Left renal cortex interstitium (tissue), 4 donors: ENCODE results near the gene ABCA13. TPM values are rescaled to one million over a fixed set of nuclear protein-coding genes. Genes with fewer than 3 reads are reported as not detected.
"Not testable (repeated sequence)": the region's sequence is repeated elsewhere in the genome, so short reads cannot be mapped to it uniquely, and the experiment has no call there.

Experiments
- DNase-seq, 4 donors: peaks; one replicate each; pipeline ENCODE4 v3.0.0-alpha.2; 2013; ENCODE audit warnings: low read depth in 4 of 4, low spot score in 2 of 4, missing footprints in 1 of 4
- polyA plus RNA-seq, 4 donors: library from polyadenylated mRNA; unstranded; fragments of 120-200 nt; gene quantifications; one replicate each; pipeline ENCODE4 v1.2.1, GENCODE V29; 2013; ENCODE audit not compliant: insufficient read length in 4 of 4

The ABCA13 gene
- polyA plus RNA-seq = 1 to 10 TPM in 2 of 4 donors, under 1 TPM in 2; 0.57 to 1.0 (median 0.89) TPM

GRCh38 chr7:48171202-48171601 is at the start of gene ABCA13:
Gene ABCA13 (plus strand): TSS chr7:48171458. CDS start chr7:48171484, 26 bp downstream.
- DNase-seq = no peak

- no peak for DNase-seq
Measured at GRCh38 chr7:48126037-48126436, 45.2 kb upstream of the ABCA13 start.

- DNase-seq = no peak
Measured at GRCh38 chr7:48130658-48131108, 40.6 kb upstream of the ABCA13 start.

GRCh38 chr7:48132792-48133191 is 38.5 kb upstream of the ABCA13 start:
- no peak for DNase-seq

- no peak for DNase-seq
Measured at GRCh38 chr7:48139459-48139858, 31.8 kb upstream of the ABCA13 start.

- no peak for DNase-seq
Measured at GRCh38 chr7:48140001-48140681, 31.1 kb upstream of the ABCA13 start.

GRCh38 chr7:48141521-48141920 is 29.7 kb upstream of the ABCA13 start:
- DNase-seq = no peak

- no peak for DNase-seq
Measured at GRCh38 chr7:48144291-48144768, 26.9 kb upstream of the ABCA13 start.

GRCh38 chr7:48147078-48147591 is 24.1 kb upstream of the ABCA13 start:
- DNase-seq = no peak

GRCh38 chr7:48147690-48148089 is 23.6 kb upstream of the ABCA13 start:
- not testable (repeated sequence) for DNase-seq

GRCh38 chr7:48148311-48148710 is 22.9 kb upstream of the ABCA13 start:
- no peak for DNase-seq

GRCh38 chr7:48149058-48149457 is 22.2 kb upstream of the ABCA13 start:
- no peak for DNase-seq

- no peak for DNase-seq
Measured at GRCh38 chr7:48150086-48150485, 21.2 kb upstream of the ABCA13 start.

GRCh38 chr7:48154792-48155413 is 16.4 kb upstream of the ABCA13 start:
- DNase-seq = peak in 1 of 4 donors; percentile 20

- no peak for DNase-seq
Measured at GRCh38 chr7:48158404-48158803, 12.9 kb upstream of the ABCA13 start.

GRCh38 chr7:48161407-48162125 is 9.7 kb upstream of the ABCA13 start:
- no peak for DNase-seq

- no peak for DNase-seq
Measured at GRCh38 chr7:48165157-48165556, 6.1 kb upstream of the ABCA13 start.

GRCh38 chr7:48168159-48168558 is 3.1 kb upstream of the ABCA13 start:
- DNase-seq = no peak

GRCh38 chr7:48170506-48170905 is 752 bp upstream of the ABCA13 start:
- no peak for DNase-seq

GRCh38 chr7:48173313-48173712 is 2.1 kb downstream of the ABCA13 start:
- no peak for DNase-seq

GRCh38 chr7:48173756-48174382 is 2.6 kb downstream of the ABCA13 start:
- no peak for DNase-seq
